ENCODE data around the gene ADAMTS8.

DNA sequence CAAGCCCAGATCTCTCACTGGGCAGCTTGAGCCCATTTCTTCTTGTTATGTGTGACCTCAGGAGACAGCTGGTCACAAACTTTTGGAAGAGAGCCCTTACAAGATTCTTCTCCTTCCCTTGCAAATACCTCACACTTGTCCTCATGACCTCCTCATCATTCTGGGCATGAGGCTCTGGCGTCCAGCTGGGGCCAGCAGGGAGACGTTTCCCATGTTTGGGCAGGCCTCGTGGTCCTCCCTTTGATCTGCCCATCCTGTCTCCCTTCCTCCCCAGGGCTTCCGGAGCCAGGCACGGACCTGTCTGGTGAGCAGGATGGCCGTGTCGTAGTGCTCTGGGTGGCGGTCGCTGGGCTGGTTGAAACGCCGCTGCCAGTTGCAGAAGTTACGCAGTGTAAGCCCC lies 9.7 kb downstream of the ADAMTS8 start:
- TF ChIP-seq, protein P1, sequence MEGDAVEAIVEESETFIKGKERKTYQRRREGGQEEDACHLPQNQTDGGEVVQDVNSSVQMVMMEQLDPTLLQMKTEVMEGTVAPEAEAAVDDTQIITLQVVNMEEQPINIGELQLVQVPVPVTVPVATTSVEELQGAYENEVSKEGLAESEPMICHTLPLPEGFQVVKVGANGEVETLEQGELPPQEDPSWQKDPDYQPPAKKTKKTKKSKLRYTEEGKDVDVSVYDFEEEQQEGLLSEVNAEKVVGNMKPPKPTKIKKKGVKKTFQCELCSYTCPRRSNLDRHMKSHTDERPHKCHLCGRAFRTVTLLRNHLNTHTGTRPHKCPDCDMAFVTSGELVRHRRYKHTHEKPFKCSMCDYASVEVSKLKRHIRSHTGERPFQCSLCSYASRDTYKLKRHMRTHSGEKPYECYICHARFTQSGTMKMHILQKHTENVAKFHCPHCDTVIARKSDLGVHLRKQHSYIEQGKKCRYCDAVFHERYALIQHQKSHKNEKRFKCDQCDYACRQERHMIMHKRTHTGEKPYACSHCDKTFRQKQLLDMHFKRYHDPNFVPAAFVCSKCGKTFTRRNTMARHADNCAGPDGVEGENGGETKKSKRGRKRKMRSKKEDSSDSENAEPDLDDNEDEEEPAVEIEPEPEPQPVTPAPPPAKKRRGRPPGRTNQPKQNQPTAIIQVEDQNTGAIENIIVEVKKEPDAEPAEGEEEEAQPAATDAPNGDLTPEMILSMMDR (IDR thresholded peaks at IDR 0.05): no peak
- no peak for TF ChIP-seq EZH2 (IDR thresholded peaks at IDR 0.05)
